Panc1 (cell line): ENCODE measurements around the gene KRTAP12-2. TPM values are rescaled to one million over a fixed set of nuclear protein-coding genes. Genes with fewer than 3 reads are reported as not detected.

ENCODE experiments used
- ATAC-seq: fragments of 200-7000 bp; cut with Tn5 transposase; 2 replicates; pipeline ENCODE4 v1.9.1; 2020; ENCODE audit warnings: mild to moderate bottlenecking, moderate library complexity
- BruUV-seq: library from RNA; stranded (reverse); fragments of 400-500 nt; replicated peaks from 2 replicates; lab custom pipeline; 2021; lab: Mats Ljungman, UMichigan
- CTCF ChIA-PET: fragments of 300-600 bp; sonication (Branson Sonifier 250); formaldehyde crosslinking; loops from one replicate; lab custom pipeline; 2022; ENCODE audit warnings: antibody characterized with exemption; lab: Charles Lee
- POLR2A ChIA-PET: fragments of 300-600 bp; sonication (Branson Sonifier 250); formaldehyde crosslinking; loops from one replicate; lab custom pipeline; 2022; ENCODE audit warnings: antibody characterized with exemption; lab: Charles Lee
- DNase-seq: peaks from one replicate; pipeline ENCODE4 v3.0.0-alpha.2; 2010; ENCODE audit warnings: low read depth, low spot score
- H3K27ac ChIP-seq: 2 replicates; pipeline ENCODE4 v1.5.1; 2011; ENCODE audit warnings: mild to moderate bottlenecking, low read length, inconsistent platforms
- H3K27me3 ChIP-seq: fragments of 200-500 bp; sonication (Bioruptor generic); 2 replicates; pipeline ENCODE4 v1.6.0; 2014; ENCODE audit warnings: low read length, inconsistent platforms; ENCODE audit not compliant: control insufficient read depth, insufficient read depth
- H3K36me3 ChIP-seq: fragments of 200-500 bp; sonication (Bioruptor generic); 2 replicates; pipeline ENCODE4 v1.5.1; 2014; ENCODE audit warnings: inconsistent platforms, mild to moderate bottlenecking, low read length, moderate library complexity; ENCODE audit not compliant: control insufficient read depth, insufficient read depth
- H3K4me1 ChIP-seq: 2 replicates; pipeline ENCODE4 v1.5.1; 2011; ENCODE audit warnings: inconsistent platforms, mild to moderate bottlenecking, low read length, moderate library complexity; ENCODE audit not compliant: control insufficient read depth, insufficient read depth
- H3K4me3 ChIP-seq, 2 experiments: 2 replicates each; pipeline ENCODE4 v1.5.1; 2011 to 2012; ENCODE audit warnings: low read depth in 2 of 2, low read length in 2 of 2, mild to moderate bottlenecking in 2 of 2, inconsistent platforms in 1 of 2, moderate library complexity in 1 of 2
- H3K9me3 ChIP-seq: fragments of 200-500 bp; sonication (Bioruptor generic); 2 replicates; pipeline ENCODE4 v1.5.1; 2014; ENCODE audit warnings: low read depth, mild to moderate bottlenecking, inconsistent platforms, low read length, moderate library complexity; ENCODE audit not compliant: control insufficient read depth, insufficient read depth
- POLR2AphosphoS5 ChIP-seq: IDR thresholded peaks from 2 replicates; pipeline ENCODE4 v1.6.1; 2012; ENCODE audit warnings: mild to moderate bottlenecking, low read depth, low read length, moderate library complexity
- SIN3A ChIP-seq: IDR thresholded peaks from 2 replicates; pipeline ENCODE4 v1.6.1; 2012; ENCODE audit warnings: low read depth, mild to moderate bottlenecking, low read length, moderate library complexity, borderline replicate concordance; ENCODE audit not compliant: insufficient read depth
- TCF7L2 ChIP-seq: IDR thresholded peaks from 2 replicates; pipeline ENCODE4 v1.6.1; 2011; ENCODE audit warnings: mild to moderate bottlenecking, low read depth, low read length, inconsistent platforms
- in situ Hi-C: cut with HindIII; loops from 2 replicates; pipeline ENCODE4 v1.10.0; 2016; ENCODE audit warnings: low sequenced_read_pairs, low pct_unique_long_range_greater_than_20kb
- intact Hi-C: fragments of 100-400 bp; cut with micrococcal nuclease; formaldehyde crosslinking; loops from one replicate; pipeline ENCODE4 v1.10.0; 2022; ENCODE audit not compliant: unreplicated experiment
- total RNA-seq: library from RNA; stranded (reverse); gene quantifications from one replicate; pipeline ENCODE4 v1.2.1, GENCODE V29; 2021; ENCODE audit not compliant: unreplicated experiment
- TF ChIP-seq, protein P1 (sequence below): fragments of 450-650 bp; IDR thresholded peaks from 2 replicates; pipeline ENCODE4 v1.5.1; 2017; ENCODE audit warnings: mild to moderate bottlenecking
- TF ChIP-seq, protein P2 (sequence below), 2 experiments: IDR thresholded peaks; 2 replicates each; pipeline ENCODE4 v1.6.1; 2011 to 2012; ENCODE audit warnings: low read depth in 2 of 2, control low read depth in 1 of 2, low read length in 1 of 2, mild to moderate bottlenecking in 1 of 2, moderate library complexity in 1 of 2; ENCODE audit not compliant: insufficient read depth in 1 of 2

The KRTAP12-2 gene
- total RNA-seq, 1 experiment from 2014 or later = not detected

DNA sequence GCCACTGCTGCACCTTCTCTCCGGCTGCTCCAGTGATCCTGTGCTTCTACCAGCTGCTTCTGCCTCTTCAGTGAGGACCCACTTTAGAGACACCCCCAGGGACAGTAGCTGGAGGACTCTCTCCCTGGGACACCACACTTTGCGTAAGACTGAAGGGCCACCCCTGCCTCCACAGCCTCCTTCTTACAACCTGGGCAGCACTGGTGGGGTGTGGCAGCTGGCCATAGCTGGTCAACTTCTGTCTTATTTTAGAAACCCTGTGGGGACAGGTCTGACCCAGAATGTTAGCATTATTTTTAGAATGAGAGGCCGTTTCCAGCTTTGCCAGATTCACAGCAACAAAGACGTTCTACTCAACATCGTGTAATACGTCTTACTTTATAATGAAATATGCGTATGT lies 41.0 kb downstream of the KRTAP12-2 start:
- TF ChIP-seq POLR2AphosphoS5 (no peak), TCF7L2 (no peak), SIN3A (no peak)
- TF ChIP-seq, protein P1, sequence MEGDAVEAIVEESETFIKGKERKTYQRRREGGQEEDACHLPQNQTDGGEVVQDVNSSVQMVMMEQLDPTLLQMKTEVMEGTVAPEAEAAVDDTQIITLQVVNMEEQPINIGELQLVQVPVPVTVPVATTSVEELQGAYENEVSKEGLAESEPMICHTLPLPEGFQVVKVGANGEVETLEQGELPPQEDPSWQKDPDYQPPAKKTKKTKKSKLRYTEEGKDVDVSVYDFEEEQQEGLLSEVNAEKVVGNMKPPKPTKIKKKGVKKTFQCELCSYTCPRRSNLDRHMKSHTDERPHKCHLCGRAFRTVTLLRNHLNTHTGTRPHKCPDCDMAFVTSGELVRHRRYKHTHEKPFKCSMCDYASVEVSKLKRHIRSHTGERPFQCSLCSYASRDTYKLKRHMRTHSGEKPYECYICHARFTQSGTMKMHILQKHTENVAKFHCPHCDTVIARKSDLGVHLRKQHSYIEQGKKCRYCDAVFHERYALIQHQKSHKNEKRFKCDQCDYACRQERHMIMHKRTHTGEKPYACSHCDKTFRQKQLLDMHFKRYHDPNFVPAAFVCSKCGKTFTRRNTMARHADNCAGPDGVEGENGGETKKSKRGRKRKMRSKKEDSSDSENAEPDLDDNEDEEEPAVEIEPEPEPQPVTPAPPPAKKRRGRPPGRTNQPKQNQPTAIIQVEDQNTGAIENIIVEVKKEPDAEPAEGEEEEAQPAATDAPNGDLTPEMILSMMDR = no peak
- TF ChIP-seq, protein P2, sequence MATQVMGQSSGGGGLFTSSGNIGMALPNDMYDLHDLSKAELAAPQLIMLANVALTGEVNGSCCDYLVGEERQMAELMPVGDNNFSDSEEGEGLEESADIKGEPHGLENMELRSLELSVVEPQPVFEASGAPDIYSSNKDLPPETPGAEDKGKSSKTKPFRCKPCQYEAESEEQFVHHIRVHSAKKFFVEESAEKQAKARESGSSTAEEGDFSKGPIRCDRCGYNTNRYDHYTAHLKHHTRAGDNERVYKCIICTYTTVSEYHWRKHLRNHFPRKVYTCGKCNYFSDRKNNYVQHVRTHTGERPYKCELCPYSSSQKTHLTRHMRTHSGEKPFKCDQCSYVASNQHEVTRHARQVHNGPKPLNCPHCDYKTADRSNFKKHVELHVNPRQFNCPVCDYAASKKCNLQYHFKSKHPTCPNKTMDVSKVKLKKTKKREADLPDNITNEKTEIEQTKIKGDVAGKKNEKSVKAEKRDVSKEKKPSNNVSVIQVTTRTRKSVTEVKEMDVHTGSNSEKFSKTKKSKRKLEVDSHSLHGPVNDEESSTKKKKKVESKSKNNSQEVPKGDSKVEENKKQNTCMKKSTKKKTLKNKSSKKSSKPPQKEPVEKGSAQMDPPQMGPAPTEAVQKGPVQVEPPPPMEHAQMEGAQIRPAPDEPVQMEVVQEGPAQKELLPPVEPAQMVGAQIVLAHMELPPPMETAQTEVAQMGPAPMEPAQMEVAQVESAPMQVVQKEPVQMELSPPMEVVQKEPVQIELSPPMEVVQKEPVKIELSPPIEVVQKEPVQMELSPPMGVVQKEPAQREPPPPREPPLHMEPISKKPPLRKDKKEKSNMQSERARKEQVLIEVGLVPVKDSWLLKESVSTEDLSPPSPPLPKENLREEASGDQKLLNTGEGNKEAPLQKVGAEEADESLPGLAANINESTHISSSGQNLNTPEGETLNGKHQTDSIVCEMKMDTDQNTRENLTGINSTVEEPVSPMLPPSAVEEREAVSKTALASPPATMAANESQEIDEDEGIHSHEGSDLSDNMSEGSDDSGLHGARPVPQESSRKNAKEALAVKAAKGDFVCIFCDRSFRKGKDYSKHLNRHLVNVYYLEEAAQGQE (IDR thresholded peaks at IDR 0.05; ENCODE audit: insufficient read depth in 1 of 2, low read depth in 2 of 2, low read length in 1 of 2) = no peak
- in situ Hi-C loops = no loop called here
- Histone ChIP-seq H3K9me3 (peaks cover 7% of the 10 kb centered on the region; the same call in 1 of the 2 replicates), H3K4me3 (no peak overlapping the region), H3K27me3 (no peaks in the 10 kb centered on the region), H3K27ac (no peak overlapping the region), H3K4me1 (no peaks in the 10 kb centered on the region), H3K36me3 (no peaks in the 10 kb centered on the region)
- DNase-seq (no peak), ATAC-seq (no peak)
- ChIA-PET CTCF (no interaction called here), POLR2A (no interaction called here)
- BruUV-seq = no TSS peak
- intact Hi-C loops = no loop called here

DNA sequence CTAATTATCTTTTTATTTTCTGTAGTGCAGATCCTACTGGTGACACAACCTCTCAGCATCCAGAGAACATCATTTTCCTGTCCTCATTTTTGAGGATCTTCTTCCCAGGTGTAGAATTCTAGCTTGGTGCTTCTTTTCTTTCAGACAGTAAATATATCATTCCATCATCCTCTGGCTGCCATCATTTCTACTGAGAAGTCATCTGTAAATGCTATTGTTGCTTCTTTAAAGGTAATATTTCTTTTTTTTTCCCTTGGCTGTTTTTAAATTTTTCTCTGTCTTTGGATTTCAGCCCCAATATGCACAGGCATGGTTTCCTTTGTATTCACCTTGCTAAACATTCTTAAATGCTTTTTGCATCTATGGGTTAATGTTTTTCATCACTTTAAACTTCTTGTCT lies 43.2 kb downstream of the KRTAP12-2 start:
- in situ Hi-C loops = no loop called here
- ChIA-PET POLR2A (no interaction called here), CTCF (no interaction called here)
- intact Hi-C loops = no loop called here
- no peak for ATAC-seq
- Histone ChIP-seq H3K4me3 (no peak overlapping the region), H3K9me3 (peaks cover 7% of the 10 kb centered on the region; the same call in 1 of the 2 replicates), H3K27me3 (no peaks in the 10 kb centered on the region), H3K4me1 (no peaks in the 10 kb centered on the region), H3K27ac (no peak overlapping the region), H3K36me3 (no peaks in the 10 kb centered on the region)
- no TSS peak for BruUV-seq
- TF ChIP-seq, protein P1 = no peak
- TF ChIP-seq SIN3A (no peak), TCF7L2 (no peak), POLR2AphosphoS5 (no peak)
- TF ChIP-seq, protein P2 (IDR thresholded peaks at IDR 0.05; ENCODE audit: insufficient read depth in 1 of 2, low read depth in 2 of 2, low read length in 1 of 2) = no peak
- no peak for DNase-seq
